ENCODE measurements around the gene POFUT2.

DNA sequence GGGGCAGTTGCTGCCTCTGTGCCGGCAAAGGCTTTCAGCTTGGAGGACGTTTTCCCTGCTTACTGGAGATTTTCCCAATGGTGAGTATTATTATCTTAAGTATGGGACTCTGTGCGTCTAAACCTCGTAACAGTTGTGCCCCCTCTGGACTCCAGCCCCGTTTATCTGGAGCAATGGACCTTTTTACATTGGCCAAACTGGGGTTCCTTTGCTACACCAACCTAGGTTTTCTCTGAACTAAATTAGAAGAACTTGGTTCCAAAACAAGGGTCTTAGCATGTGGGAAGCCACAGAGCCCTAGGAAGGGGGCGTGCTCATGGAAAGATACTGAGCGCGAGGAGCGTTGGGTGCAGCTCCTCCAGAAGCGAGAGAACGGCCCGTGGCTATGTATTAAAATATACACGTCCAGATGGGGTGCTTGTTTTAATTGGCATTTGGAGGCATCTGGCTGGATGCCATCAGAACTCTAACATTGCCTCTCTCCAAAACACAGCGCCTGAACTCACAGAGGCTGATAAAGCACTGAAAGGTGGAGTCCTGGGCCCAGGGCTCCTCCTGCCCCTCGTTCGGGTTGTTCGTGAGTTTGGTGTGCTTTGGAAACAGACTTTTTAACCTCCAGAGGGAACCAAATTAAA, 28.4 kb downstream of the POFUT2 start:
- TF ChIP-seq SIN3A (IDR thresholded peaks at IDR 0.05; ENCODE audit: borderline replicate concordance, insufficient read depth, low read length), result no peak
- no peak for TF ChIP-seq FOXP2 (optimal IDR thresholded peaks at IDR 0.05; ENCODE audit: borderline replicate concordance, extremely low read depth, extremely low read length, insufficient read depth)
- no peak for TF ChIP-seq TAF1 (IDR thresholded peaks at IDR 0.05; ENCODE audit: borderline replicate concordance, insufficient read depth, low read length)
- TF ChIP-seq POLR2AphosphoS5 (IDR thresholded peaks at IDR 0.05; ENCODE audit: low read depth, low read length), result no peak

All from PFSK-1 (cell line).